AG08395 (cell line): ENCODE measurements around the gene SPAG7.

Source experiments
- DNase-seq: peaks from one replicate; pipeline ENCODE4 v3.0.0; 2012; ENCODE audit warnings: mixed read lengths, low spot score

SPAG7 gene

GRCh38 chr17:4974115-4974670 lies 6.6 kb upstream of the SPAG7 start:
- no peak for DNase-seq

- DNase-seq: no peak
Observed at GRCh38 chr17:4973256-4974114, 5.9 kb upstream of the SPAG7 start.

- DNase-seq: no peak
Observed at GRCh38 chr17:4972752-4973151, 5.1 kb upstream of the SPAG7 start.

- DNase-seq: no peak
Observed at GRCh38 chr17:4972322-4972721, 4.7 kb upstream of the SPAG7 start.

- no peak for DNase-seq
Observed at GRCh38 chr17:4971826-4972225, 4.2 kb upstream of the SPAG7 start.

GRCh38 chr17:4970273-4970672 lies 2.7 kb upstream of the SPAG7 start:
- no peak for DNase-seq

- DNase-seq: no peak
Observed at GRCh38 chr17:4969551-4970173, 2.0 kb upstream of the SPAG7 start.

GRCh38 chr17:4969047-4969550 lies 1.5 kb upstream of the SPAG7 start:
- peak; percentile 76 for DNase-seq

GRCh38 chr17:4968486-4969046 lies 949 bp upstream of the SPAG7 start:
- DNase-seq: no peak

GRCh38 chr17:4966844-4967538 lies 626 bp downstream of the SPAG7 start:
- DNase-seq: peak; percentile 99

- DNase-seq: no peak
Observed at GRCh38 chr17:4965311-4965986, 2.2 kb downstream of the SPAG7 start.

- no peak for DNase-seq
Observed at GRCh38 chr17:4960279-4960922, 7.2 kb downstream of the SPAG7 start.

- DNase-seq: no peak
Observed at GRCh38 chr17:4959261-4959965, 8.2 kb downstream of the SPAG7 start.

GRCh38 chr17:4958102-4958501 lies 9.5 kb downstream of the SPAG7 start:
- DNase-seq: no peak

GRCh38 chr17:4956493-4957061 lies 11.0 kb downstream of the SPAG7 start:
- no peak for DNase-seq

- DNase-seq: no peak
Observed at GRCh38 chr17:4955091-4955490, 12.5 kb downstream of the SPAG7 start.

- DNase-seq: peak; percentile 86
Observed at GRCh38 chr17:4953451-4953961, 14.1 kb downstream of the SPAG7 start.

GRCh38 chr17:4951486-4951885 lies 16.1 kb downstream of the SPAG7 start:
- no peak for DNase-seq

GRCh38 chr17:4950746-4951204 lies 16.8 kb downstream of the SPAG7 start, which contains the start of gene ENO3:
Gene ENO3, plus strand, starts transcription at chr17:4951119. Its CDS starts 711 bp downstream, at chr17:4951830.
- no peak for DNase-seq
